Activated CD4-positive, alpha-beta memory T cell treated with anti-CD3 and anti-CD28 coated beads for 36 hours (primary cell): ENCODE results near the gene NLRX1. TPM values are rescaled to one million over a fixed set of nuclear protein-coding genes. Genes with fewer than 3 reads are reported as not detected.

Source experiments
- CTCF ChIA-PET: fragments of 350-600 bp; sonication (Branson Sonifier 250); formaldehyde crosslinking; loops from one replicate; lab custom pipeline; 2021; ENCODE audit warnings: antibody characterized with exemption, inconsistent platforms; lab: Charles Lee
- POLR2A ChIA-PET: fragments of 350-600 bp; sonication (Branson Sonifier 250); formaldehyde crosslinking; loops from one replicate; lab custom pipeline; 2021; ENCODE audit warnings: antibody characterized with exemption; lab: Charles Lee
- DNase-seq: peaks from one replicate; pipeline ENCODE4 v3.0.0-alpha.2; 2020
- H3K27ac Mint-ChIP-seq: one replicate; pipeline ENCODE4 v1.8.0; 2021; ENCODE audit warnings: mixed read lengths
- H3K27me3 Mint-ChIP-seq: one replicate; pipeline ENCODE4 v1.8.0; 2021; ENCODE audit warnings: mixed read lengths
- H3K36me3 Mint-ChIP-seq: one replicate; pipeline ENCODE4 v1.8.0; 2021; ENCODE audit warnings: mixed read lengths
- H3K4me1 Mint-ChIP-seq: one replicate; pipeline ENCODE4 v1.8.0; 2021; ENCODE audit warnings: low read depth, mixed read lengths
- H3K4me3 Mint-ChIP-seq: one replicate; pipeline ENCODE4 v1.8.0; 2021; ENCODE audit warnings: mild to moderate bottlenecking, mixed read lengths
- H3K9me3 Mint-ChIP-seq: one replicate; pipeline ENCODE4 v1.8.0; 2021; ENCODE audit warnings: mixed read lengths
- intact Hi-C: fragments of 100-400 bp; cut with micrococcal nuclease; formaldehyde crosslinking; loops from one replicate; pipeline ENCODE4 v1.15.1; 2023
- total RNA-seq, 2 experiments: library from RNA; stranded (reverse); gene quantifications; one replicate each; pipeline ENCODE4 v1.2.3, GENCODE V29; 2021

Gene NLRX1
- total RNA-seq, 2 experiments from 2014 or later, result 18.4 to 18.7 TPM

DNA sequence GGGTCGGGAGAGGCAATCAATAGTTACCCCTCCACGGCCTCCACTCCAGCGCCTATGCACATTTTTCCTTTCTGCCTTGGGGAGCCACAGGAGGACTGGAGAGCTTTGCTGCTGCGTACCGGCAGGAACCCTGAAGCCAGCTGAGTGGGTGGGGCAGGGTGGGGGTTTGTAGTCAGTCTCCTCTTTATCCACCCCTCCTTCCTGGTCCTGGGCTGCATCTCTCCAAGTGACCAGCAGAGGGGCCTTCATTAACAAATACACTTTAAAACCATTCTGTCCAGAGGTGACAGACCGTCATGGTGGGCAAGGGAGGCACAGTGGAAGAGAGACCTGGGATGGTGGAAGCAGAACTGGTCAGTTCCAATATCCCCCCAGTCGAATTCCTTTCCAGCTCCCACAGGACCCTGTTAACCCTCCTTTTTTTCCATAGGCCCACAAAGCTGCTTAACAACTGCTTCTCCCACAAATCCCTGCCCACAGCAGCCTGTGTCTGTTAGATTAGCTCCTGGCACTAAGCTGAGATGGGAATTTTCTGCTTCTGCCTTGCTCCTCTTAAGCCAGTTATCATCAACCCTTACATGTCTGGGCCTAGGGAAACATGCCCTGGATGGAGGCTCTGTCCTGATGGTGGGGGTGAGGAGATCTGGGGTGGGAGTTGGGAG, 23.6 kb upstream of the NLRX1 start:
- peak; percentile 54 for DNase-seq
- POLR2A ChIA-PET, result no interaction called here
- intact Hi-C loops, result loop anchor here (2.0 kb wide), 1 partner anchor 52 kb away; no protein-coding TSS in a partner anchor
- H3K4me3 Mint-ChIP-seq, result no peak overlapping the region
- no peaks in the 10 kb centered on the region for H3K36me3 Mint-ChIP-seq
- H3K27me3 Mint-ChIP-seq, result peaks cover 24% of the 10 kb centered on the region
- H3K9me3 Mint-ChIP-seq, result no peaks in the 10 kb centered on the region
- peaks cover 7% of the 10 kb centered on the region for H3K4me1 Mint-ChIP-seq
- CTCF ChIA-PET, result interaction anchor here (1.0 to 1.6 kb wide), 6 partner anchors 24 to 195 kb away, joined by 3 to 12 read pairs (median 4); partner anchors contain the start of gene NLRX1
- H3K27ac Mint-ChIP-seq, result no peak overlapping the region

DNA sequence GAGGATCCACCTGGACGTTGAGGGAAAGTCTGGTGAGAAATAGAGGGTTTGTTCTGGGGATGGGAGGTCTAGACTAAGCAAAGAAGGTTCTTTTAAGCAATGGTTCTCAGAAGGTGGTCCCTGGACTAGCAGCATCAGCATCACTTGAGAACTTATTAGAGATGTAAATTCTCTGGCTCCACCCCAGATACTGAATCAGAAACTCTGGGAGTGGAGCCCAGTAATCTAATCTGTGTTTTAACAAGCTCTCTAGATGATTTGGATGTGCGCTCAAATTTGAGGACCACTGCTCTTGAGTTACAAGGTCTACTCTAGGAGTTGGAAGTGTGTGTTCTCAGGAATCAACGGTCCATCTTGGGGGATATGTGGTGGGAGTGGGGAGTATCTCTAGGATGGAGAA, 23.0 kb upstream of the NLRX1 start:
- H3K4me1 Mint-ChIP-seq, result peaks cover 7% of the 10 kb centered on the region
- no peaks in the 10 kb centered on the region for H3K36me3 Mint-ChIP-seq
- POLR2A ChIA-PET, result no interaction called here
- no peak for DNase-seq
- intact Hi-C loops, result loop anchor here (2.0 kb wide), 1 partner anchor 51 kb away; no protein-coding TSS in a partner anchor
- H3K9me3 Mint-ChIP-seq, result no peaks in the 10 kb centered on the region
- no peak overlapping the region for H3K27ac Mint-ChIP-seq
- peaks cover 24% of the 10 kb centered on the region for H3K27me3 Mint-ChIP-seq
- CTCF ChIA-PET, result interaction anchor here (1.0 to 1.6 kb wide), 6 partner anchors 24 to 194 kb away, joined by 3 to 12 read pairs (median 4); partner anchors contain the start of gene NLRX1
- no peak overlapping the region for H3K4me3 Mint-ChIP-seq

DNA sequence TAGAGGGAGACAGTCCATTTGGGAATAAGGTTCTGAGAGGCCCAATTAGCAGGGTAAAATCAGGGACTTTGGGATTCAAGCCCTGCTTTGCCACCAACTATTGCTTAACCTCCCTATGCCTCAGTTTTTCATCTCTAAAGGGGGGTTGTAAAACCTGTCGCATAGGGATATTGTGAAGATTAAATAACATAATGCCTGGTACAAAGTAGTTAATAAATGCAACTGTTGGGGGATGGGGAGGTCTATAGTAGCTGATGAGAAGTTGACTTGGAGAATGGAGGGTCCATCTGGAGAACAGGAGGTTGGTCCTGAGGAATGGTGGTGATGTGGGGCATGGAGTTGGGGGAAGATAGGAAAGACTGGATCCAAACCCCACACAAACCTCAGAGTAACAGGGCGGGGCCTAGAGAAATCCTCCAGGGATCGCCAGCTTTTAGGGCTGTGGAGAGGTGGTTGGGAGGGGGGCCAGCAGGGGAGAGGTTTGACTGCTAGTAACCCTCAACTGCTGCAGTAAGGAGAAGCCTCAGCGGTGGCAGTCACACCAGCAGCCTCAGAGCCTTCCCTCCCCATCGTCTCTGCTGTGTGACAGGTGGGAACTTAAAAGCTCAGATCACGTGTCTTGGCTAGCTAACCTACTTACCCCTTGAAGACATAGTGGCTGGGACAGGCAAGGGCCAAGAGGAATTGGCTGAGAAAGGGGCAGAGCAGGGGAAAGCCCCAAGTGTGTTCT, 20.8 kb upstream of the NLRX1 start:
- H3K9me3 Mint-ChIP-seq, result no peaks in the 10 kb centered on the region
- POLR2A ChIA-PET, result no interaction called here
- CTCF ChIA-PET, result interaction anchor here (1.1 to 1.2 kb wide), 2 partner anchors 12 to 13 kb away, joined by 3 read pairs; no protein-coding TSS in a partner anchor
- H3K4me1 Mint-ChIP-seq, result peaks cover 7% of the 10 kb centered on the region
- no peak overlapping the region for H3K27ac Mint-ChIP-seq
- no peak for DNase-seq
- H3K36me3 Mint-ChIP-seq, result no peaks in the 10 kb centered on the region
- peaks cover 22% of the 10 kb centered on the region for H3K27me3 Mint-ChIP-seq
- no peak overlapping the region for H3K4me3 Mint-ChIP-seq
- intact Hi-C loops, result no loop called here

DNA sequence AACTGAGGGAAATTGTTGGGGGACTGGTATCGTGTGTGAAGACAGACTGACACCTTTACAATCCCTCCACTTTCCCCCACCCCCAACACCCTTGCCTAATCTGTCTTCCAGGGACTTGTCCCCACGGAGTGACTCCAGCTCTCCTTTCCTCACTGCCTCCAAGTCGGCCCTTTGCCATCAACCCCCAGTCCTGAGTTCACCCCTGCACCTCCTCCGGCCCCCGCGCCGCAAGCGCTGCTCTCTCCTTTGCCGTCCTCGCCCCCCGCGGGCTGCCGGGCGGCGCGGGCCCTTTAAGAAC, 19.9 kb upstream of the NLRX1 start:
- Mint-ChIP-seq H3K9me3 (no peaks in the 10 kb centered on the region), H3K27ac (no peak overlapping the region), H3K4me1 (peaks cover 7% of the 10 kb centered on the region), H3K36me3 (no peaks in the 10 kb centered on the region), H3K27me3 (peaks cover 17% of the 10 kb centered on the region), H3K4me3 (peak overlapping the region; percentile 58)
- POLR2A ChIA-PET, result no interaction called here
- CTCF ChIA-PET, result interaction anchor here (1.1 to 1.3 kb wide), 3 partner anchors 11 to 57 kb away, joined by 3 to 4 read pairs (median 3); no protein-coding TSS in a partner anchor
- no peak for DNase-seq
- intact Hi-C loops, result no loop called here

DNA sequence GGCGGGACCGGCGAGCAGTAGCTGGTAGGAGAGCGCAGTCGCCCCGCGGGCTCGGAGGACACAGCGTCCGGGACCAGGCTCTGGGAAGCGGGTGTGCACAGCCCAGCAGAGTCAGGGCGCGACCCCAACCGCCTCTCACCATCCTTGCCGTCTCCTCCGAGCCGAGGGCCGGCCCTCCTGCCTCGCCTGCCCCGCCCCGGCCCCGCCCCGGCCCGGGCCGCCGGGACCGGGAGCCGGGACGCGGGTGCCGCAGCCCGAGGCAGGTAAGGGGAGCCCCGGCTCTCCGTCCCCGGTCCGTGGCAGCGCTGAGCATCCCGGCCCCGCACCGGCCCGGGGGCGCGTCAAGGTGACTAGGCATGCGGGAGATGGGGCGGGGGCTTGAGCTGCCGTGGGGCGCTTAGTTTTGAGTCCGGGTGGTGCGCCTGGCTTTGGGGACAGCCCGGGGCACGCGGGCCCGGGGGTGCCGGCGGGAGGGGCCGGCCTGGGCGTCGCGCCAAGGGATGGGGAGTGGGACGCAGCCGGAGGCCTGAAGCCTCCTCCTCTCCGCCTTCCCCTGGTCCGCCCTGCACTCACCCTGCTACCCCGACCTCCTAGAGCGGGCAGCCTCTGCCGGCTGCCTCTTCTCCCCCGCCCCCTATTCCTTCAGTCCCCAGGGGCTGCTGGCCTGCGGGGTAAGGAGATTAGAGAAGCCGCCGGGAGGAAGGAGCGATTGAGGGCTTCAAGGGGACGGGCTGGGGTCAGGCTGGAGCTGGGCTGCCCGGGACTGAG, 19.3 kb upstream of the NLRX1 start, which contains the start of gene ABCG4:
Gene ABCG4, plus strand, starts transcription at position 35 of the 768 bp plus-strand sequence. CDS start 914 bp downstream, outside the sequence.
- intact Hi-C loops, result no loop called here
- ChIA-PET CTCF (interaction anchor here (1.0 to 1.3 kb wide), 3 partner anchors 20 to 56 kb away, joined by 3 to 4 read pairs (median 3); no protein-coding TSS in a partner anchor), POLR2A (no interaction called here)
- no peaks in the 10 kb centered on the region for H3K36me3 Mint-ChIP-seq
- H3K4me1 Mint-ChIP-seq, result peaks cover 7% of the 10 kb centered on the region
- H3K9me3 Mint-ChIP-seq, result no peaks in the 10 kb centered on the region
- H3K4me3 Mint-ChIP-seq, result peak within 1 kb of the TSS; percentile 58
- DNase-seq, result peak; percentile 31
- H3K27me3 Mint-ChIP-seq, result peaks cover 16% of the 10 kb centered on the region
- H3K27ac Mint-ChIP-seq, result no peak within 1 kb of the TSS

DNA sequence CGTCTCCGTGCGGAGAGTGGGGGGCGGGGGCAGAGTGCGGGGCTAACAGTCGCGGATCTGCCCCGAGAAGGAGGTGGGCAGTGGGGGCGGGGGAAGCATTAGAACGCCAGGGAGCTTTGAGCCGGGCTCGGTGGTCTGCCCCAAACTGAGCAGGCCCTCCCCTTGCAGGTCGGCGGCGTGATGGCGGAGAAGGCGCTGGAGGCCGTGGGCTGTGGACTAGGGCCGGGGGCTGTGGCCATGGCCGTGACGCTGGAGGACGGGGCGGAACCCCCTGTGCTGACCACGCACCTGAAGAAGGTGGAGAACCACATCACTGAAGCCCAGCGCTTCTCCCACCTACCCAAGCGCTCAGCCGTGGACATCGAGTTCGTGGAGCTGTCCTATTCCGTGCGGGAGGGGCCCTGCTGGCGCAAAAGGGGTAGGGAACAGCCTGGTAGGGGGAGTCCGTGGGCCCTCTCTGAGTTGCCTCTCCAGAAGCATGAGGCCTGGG, 18.7 kb upstream of the NLRX1 start:
- intact Hi-C loops, result no loop called here
- Mint-ChIP-seq H3K27ac (no peak overlapping the region), H3K4me3 (no peak overlapping the region), H3K36me3 (no peaks in the 10 kb centered on the region), H3K9me3 (no peaks in the 10 kb centered on the region), H3K27me3 (peaks cover 16% of the 10 kb centered on the region), H3K4me1 (peaks cover 7% of the 10 kb centered on the region)
- DNase-seq, result no peak
- ChIA-PET POLR2A (no interaction called here), CTCF (interaction anchor here (1.0 to 1.3 kb wide), 4 partner anchors 19 to 56 kb away, joined by 3 to 4 read pairs (median 3); partner anchors contain the start of gene NLRX1)

DNA sequence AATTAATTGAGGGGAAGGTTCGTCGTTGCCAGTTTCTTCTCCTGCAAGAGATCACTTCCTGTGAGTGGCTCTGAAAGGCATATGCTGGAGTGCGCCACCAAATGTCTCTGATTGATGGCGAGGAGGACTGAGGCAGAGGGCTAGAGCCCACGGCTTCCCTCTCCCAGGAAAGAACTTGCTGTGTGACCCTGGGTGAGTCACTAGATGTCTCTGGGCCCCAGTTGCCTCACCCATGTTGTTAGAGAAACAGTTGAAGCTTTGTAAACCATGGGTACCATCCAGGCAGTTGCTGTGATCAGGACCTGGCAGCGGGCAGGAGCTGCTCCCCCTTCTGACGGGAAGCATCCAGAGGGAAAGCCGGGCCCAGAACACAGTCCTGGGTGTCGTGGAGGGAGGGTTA, 16.5 kb upstream of the NLRX1 start:
- peaks cover 8% of the 10 kb centered on the region for H3K27me3 Mint-ChIP-seq

DNA sequence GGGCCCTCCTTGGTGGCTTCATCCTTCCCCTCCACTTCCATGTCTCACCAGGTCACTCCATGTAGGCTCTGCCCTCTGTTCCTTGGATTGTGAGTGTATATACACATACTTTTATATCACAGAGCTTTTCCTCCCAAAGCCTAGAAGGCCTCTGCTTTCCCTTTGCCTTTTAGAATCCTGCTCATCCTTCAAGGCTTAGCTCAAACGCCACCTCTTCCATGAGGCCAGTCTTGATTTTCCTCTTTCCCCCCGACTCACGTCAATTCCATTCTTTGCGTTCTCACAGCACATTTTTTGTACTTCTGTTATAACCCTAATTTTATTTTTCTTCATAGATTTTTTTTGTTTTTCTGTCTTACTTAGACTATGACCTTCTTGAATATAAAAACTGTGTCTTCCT, 15.9 kb upstream of the NLRX1 start:
- Mint-ChIP-seq H3K36me3 (no peaks in the 10 kb centered on the region), H3K9me3 (no peaks in the 10 kb centered on the region), H3K27ac (no peak overlapping the region), H3K27me3 (peaks cover 8% of the 10 kb centered on the region), H3K4me3 (no peak overlapping the region), H3K4me1 (peaks cover 7% of the 10 kb centered on the region)
- ChIA-PET CTCF (interaction anchor here (0.9 to 1.7 kb wide), 3 partner anchors 8 to 171 kb away, joined by 3 to 4 read pairs (median 3); partner anchors contain the start of gene CBL), POLR2A (interaction anchor here (0.6 kb wide), 1 partner anchor 19 kb away, joined by 4 read pairs; no protein-coding TSS in a partner anchor)
- no peak for DNase-seq
- intact Hi-C loops, result no loop called here

More for the DNA sequence above, 16.5 kb upstream of the NLRX1 start:
- Mint-ChIP-seq H3K9me3 (no peaks in the 10 kb centered on the region), H3K27ac (no peak overlapping the region), H3K4me1 (peaks cover 7% of the 10 kb centered on the region), H3K4me3 (no peak overlapping the region), H3K36me3 (no peaks in the 10 kb centered on the region)
- POLR2A ChIA-PET, result interaction anchor here (0.6 kb wide), 2 partner anchors 20 to 80 kb away, joined by 3 to 4 read pairs; no protein-coding TSS in a partner anchor
- CTCF ChIA-PET, result interaction anchor here (0.9 to 1.7 kb wide), 5 partner anchors 8 to 172 kb away, joined by 3 to 4 read pairs (median 3); partner anchors contain the start of gene CBL
- no peak for DNase-seq
- intact Hi-C loops, result no loop called here

DNA sequence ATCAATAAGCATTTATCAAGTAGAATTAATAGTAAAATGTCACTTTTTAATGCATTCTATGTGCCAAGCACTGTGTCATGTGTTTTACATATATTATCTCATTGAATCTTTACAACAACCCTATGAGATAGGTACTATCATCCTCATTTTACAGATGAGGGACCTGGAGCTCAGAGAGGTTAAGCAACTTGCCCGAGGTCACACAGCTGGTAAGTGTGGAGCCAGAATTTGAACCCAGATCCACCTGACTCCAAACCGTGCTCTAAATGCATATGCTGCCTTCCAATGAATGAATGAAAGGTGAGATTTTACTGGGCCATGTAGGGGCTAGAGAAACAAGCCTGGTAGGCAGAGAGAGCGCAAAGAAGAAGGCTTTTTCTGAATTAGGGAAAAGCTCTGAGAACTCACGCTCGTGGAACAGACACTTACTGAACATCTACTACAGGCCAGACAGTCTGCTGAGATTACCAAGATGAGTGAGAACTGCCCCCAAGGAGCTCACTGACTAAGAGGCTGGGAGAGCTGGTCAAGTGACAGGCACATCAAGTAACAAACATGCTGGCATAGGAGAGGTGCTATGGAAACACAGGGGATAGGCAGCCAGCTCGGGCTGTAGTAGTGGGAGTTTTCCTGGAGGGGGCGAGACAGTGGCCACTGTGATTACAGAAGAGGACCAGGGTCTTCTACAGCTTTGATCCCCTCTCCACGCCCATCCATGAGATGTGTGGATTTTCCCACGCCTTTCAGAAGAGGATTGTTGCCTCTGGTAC, 15.3 kb upstream of the NLRX1 start:
- peaks cover 4% of the 10 kb centered on the region for H3K4me1 Mint-ChIP-seq
- intact Hi-C loops, result no loop called here
- no peak for DNase-seq
- peaks cover 3% of the 10 kb centered on the region for H3K27me3 Mint-ChIP-seq
- no peak overlapping the region for H3K4me3 Mint-ChIP-seq
- ChIA-PET CTCF (interaction anchor here (0.9 to 1.7 kb wide), 3 partner anchors 7 to 170 kb away, joined by 3 to 4 read pairs (median 3); partner anchors contain the start of gene CBL), POLR2A (no interaction called here)
- H3K27ac Mint-ChIP-seq, result no peak overlapping the region
- H3K36me3 Mint-ChIP-seq, result no peaks in the 10 kb centered on the region
- H3K9me3 Mint-ChIP-seq, result no peaks in the 10 kb centered on the region

DNA sequence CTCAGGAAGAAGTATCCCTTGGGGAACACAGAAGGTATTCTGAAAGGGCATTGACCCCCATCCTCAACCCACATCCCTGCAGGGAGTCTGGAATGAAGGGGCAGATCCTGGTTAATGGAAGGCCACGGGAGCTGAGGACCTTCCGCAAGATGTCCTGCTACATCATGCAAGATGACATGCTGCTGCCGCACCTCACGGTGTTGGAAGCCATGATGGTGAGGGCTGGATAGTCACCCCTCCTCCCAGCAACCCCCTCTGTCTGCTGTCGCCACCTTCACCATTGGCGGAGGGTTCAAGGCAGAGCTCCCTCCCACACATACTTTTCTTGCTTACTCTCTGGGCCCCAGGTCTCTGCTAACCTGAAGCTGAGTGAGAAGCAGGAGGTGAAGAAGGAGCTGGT, 14.3 kb upstream of the NLRX1 start:
- no peaks in the 10 kb centered on the region for H3K4me1 Mint-ChIP-seq
- no peak overlapping the region for H3K4me3 Mint-ChIP-seq
- no peaks in the 10 kb centered on the region for H3K36me3 Mint-ChIP-seq
- no peak for DNase-seq
- H3K27me3 Mint-ChIP-seq, result no peaks in the 10 kb centered on the region
- no peaks in the 10 kb centered on the region for H3K9me3 Mint-ChIP-seq
- CTCF ChIA-PET, result no interaction called here
- H3K27ac Mint-ChIP-seq, result no peak overlapping the region
- intact Hi-C loops, result no loop called here
- POLR2A ChIA-PET, result no interaction called here
